Smooth muscle cell of bladder (primary cell): ENCODE data around the gene TOE1. TPM values are rescaled to one million over a fixed set of nuclear protein-coding genes. Genes with fewer than 3 reads are reported as not detected.

ENCODE experiments used
- total RNA-seq: library from RNA; depleted of rRNA; stranded (reverse); fragments of >200 nt; gene quantifications from 2 replicates; pipeline ENCODE4 v1.2.3, GENCODE V29; 2014

TOE1 gene
- total RNA-seq: 7.0 and 7.5 TPM in 2 replicates

DNA sequence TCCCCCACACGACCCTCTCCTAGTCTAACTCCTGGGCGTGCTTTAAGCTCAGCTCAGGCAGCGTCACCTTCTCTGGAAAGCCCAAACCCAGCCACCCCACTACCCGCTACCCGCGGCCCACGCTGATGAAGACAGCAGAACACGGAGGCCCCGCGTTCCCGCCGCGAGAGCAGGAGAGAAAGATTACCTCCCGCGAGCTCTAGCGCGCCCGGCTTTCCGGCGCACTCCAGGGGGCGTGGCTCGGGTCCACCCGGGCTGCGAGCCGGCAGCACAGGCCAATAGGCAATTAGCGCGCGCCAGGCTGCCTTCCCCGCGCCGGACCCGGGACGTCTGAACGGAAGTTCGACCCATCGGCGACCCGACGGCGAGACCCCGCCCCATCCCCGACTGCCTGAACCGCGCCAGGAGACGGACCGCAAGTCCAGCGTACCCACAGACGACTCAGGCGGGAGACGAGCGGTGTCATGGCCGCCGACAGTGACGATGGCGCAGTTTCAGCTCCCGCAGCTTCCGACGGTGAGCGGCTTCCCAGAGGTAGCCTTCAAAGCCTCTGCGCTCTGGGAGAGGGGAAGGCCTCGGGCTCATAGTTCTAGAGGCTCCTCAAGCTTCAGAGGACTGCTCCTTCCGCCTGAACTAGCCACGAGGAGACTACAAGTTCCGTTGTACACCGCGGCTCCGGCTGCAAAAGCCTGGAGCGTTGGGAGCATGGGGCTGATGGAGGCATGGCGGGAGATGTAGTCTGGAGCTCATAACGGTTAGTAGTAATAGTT, at the start of gene TOE1, which contains the start of gene MUTYH:
TOE1 (plus strand) TSS at position 382 of the 770 bp plus-strand sequence; CDS start at position 465, 83 bp downstream.
MUTYH (minus strand) TSS at position 652 of the 770 bp plus-strand sequence. CDS start 5,935 bp downstream, outside the sequence.

DNA sequence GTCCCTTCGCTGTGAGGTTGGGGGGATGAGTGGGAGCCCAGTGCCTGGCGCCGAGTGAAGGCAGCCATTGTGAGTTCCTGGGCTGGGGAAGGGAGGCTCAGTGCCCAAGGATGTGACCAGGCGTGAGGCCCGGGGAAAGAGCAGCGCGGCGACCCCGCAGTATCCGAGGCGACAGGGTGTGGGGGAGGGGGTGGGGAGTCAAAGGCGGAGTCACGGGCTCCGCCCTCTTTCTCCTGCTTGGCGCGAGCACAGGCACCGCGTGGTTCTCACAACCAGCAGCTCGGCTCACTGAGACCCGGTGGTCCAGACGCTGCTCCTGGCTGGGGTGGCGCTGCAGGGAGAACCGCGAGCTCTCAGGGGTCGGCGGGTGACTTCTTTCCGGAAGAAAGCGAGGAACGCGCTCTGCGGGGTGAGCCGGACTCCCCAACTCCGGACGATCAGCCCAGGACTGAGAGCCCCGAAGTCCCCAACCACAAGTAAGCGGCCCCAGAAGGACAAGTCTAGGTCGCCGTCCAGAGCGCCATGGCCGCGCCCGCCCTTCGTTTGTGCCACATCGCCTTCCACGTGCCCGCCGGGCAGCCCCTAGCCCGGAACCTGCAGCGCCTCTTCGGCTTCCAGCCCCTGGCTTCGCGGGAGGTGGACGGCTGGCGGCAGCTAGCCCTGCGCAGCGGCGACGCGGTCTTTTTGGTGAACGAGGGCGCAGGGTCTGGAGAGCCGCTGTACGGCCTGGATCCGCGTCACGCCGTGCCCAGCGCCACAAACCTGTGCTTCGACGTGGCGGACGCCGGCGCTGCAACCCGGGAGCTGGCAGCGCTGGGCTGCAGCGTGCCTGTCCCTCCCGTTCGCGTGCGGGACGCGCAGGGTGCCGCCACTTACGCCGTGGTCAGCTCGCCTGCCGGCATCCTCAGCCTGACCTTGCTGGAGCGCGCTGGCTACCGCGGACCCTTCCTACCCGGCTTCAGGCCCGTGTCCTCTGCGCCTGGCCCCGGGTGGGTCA, 13.0 kb upstream of the TOE1 start, which contains the start of gene HPDL:
HPDL (plus strand) TSS at position 269 of the 997 bp plus-strand sequence; CDS start at position 523, 254 bp downstream.

Other genes starting within 250 kb of the TOE1 start
- gene ZSWIM5, start 133.6 kb upstream of the TOE1 start, total RNA-seq: 1.4 and 1.9 TPM in 2 replicates
- 0.14 and 0.74 TPM in 2 replicates for gene HPDL, start 13.3 kb upstream of the TOE1 start, total RNA-seq
- gene MUTYH, start 270 bp downstream of the TOE1 start, total RNA-seq: 9.8 and 10.6 TPM in 2 replicates
- gene TESK2, start 151.0 kb downstream of the TOE1 start, total RNA-seq: 3.0 and 3.2 TPM in 2 replicates
- 0.55 and 0.57 TPM in 2 replicates for gene CCDC163, start 159.9 kb downstream of the TOE1 start, total RNA-seq
- gene MMACHC, start 160.1 kb downstream of the TOE1 start, total RNA-seq: 1.7 and 2.1 TPM in 2 replicates
- 606 and 702 TPM in 2 replicates for gene PRDX1, start 181.7 kb downstream of the TOE1 start, total RNA-seq
- 128 and 133 TPM in 2 replicates for gene AKR1A1, start 210.7 kb downstream of the TOE1 start, total RNA-seq
- gene NASP, start 243.9 kb downstream of the TOE1 start, total RNA-seq: 31.6 and 32.0 TPM in 2 replicates